Glomerular endothelial cell (primary cell): ENCODE measurements around the gene GRM2. TPM values are rescaled to one million over a fixed set of nuclear protein-coding genes. Genes with fewer than 3 reads are reported as not detected.

ENCODE experiments used
- DNase-seq: peaks from one replicate; pipeline ENCODE4 v3.0.0-alpha.2; 2011; ENCODE audit warnings: low read depth, low spot score; ENCODE audit errors: extremely low read depth
- total RNA-seq: library from RNA; depleted of rRNA; stranded (reverse); fragments of >200 nt; gene quantifications from 2 replicates; pipeline ENCODE4 v1.2.3, GENCODE V29; 2015

The GRM2 gene
- total RNA-seq, 1 donor from 2014 or later = 0.12 TPM

DNA sequence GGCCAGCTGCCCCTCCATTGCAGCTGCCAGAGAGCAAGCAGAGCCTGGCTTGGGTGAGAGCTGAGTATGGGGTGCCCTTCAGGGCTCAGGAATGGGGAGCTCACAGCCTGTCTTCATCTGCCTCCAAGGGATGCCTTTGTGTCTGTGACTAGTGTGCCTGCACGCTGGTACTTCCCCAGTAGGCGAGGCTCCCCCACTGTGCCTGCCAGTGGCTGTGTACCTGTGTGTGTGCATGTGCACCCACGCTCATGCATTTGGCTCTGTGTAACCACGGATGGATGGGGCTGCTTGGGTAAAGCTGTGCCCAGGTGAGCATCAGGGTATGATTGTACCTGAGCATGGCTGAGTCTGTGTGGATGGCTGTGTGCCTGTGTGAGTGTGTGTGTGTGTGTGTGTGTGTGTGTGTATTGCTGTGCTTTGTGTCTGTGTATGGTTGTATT is 2.3 kb upstream of the GRM2 start:
- no peak for DNase-seq

DNA sequence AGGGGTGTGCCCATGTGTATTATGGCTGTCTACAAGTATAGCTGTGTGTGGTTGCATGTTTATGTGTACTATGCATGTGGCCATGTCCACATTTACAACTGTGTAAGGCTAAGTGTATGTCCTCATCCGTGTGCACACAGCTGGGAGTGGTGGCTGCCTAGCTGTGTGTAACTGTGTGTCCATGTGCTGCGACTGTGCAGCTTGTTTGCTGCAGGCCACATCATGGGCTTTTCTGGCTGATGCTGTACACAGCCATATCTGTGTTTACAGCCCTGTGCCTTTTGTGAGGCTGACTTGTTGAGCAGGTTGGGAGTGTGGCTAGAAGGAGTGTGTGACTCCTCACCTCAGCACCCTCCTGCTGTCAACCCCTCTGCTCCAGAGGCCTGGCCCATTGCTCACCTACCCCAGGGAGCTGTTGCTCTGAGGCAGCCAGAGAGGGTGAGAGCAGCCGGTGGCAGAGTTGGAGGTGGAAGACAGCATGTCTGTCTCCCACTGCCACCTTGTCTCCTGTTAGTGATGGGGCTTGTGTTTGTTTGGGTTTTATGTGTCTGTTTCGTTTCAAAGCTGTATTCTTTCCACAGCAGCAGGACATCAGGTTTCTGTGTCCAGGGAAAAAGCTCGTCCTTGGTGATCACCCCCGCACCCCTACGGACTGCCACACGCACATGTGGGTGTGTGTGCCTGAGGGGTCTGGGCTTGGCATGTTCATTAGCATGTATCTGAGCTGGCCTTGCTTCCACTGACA is 1.4 kb upstream of the GRM2 start:
- DNase-seq = no peak

DNA sequence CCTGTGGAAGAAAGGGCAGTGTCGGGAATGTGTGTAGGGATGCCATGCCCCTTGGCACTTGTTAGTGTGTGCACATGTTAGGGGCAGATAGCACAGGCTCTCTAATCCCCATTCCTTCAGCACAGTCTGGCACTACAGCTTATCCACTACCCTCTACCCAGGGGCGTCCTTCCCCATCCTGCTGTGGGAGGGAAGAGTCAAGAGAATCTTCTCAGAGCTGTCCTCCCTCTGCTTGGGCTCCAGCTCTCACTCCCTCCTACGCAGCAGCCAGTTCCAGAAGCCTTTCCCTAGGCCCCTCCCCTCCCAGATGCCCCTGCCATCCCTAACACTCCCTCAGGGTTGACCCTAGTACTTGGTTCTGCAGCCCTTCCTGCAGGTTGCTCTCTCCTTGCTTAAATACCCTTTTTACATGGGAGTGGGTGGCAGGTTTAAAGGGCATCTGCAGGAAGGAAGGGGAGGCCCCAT is 815 bp upstream of the GRM2 start:
- no peak for DNase-seq

DNA sequence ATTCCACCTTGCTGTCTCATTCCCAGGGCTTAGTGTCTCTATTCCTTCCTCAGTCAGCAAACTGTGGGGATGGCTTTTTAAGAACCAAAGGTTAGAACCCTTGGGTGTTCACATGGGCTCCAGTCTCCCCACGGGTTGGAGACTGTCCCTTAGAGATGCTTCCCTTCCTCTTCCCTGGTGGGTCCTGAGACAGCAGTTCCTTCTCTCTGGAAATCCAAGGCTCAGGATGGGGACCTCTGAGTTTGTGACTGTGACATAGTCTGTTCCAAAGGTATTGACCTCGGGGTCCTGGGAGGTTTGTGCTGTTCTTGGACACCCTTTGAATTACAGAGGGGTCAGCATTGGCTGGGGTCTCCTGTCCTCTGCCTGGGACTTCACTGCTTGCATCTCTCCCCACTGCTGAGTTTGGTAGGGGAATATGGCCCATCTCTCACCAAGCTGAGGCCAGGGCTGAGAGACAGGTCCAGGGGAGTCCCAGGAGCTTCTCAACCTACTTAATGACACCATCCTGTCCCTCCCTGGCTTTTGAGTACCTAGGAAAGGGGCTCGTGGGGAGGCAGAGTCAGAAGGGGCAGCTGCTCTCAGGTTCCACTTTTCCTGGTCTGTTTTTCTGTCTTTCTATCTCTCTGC is 1.5 kb downstream of the GRM2 start:
- DNase-seq = no peak

DNA sequence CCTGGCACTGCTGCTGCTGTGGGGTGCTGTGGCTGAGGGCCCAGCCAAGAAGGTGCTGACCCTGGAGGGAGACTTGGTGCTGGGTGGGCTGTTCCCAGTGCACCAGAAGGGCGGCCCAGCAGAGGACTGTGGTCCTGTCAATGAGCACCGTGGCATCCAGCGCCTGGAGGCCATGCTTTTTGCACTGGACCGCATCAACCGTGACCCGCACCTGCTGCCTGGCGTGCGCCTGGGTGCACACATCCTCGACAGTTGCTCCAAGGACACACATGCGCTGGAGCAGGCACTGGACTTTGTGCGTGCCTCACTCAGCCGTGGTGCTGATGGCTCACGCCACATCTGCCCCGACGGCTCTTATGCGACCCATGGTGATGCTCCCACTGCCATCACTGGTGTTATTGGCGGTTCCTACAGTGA is 2.1 kb downstream of the GRM2 start:
- DNase-seq = no peak

DNA sequence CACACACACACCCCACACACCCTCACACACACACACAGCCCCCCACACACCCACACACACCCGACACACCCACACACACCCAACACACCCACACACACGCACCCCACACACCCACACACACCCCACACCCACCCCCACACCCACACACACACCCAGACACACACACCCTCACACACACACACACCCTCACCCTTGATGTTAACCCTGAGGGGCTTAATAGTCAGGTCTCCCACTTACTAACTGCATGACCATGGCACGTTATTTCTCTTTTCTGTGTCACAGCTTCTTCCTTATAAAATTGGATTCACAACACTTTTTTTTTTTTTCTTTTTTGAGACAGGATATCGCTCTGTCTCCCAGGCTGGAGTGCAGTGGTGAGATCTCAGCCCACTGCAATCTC is 2.8 kb downstream of the GRM2 start:
- DNase-seq = no peak

DNA sequence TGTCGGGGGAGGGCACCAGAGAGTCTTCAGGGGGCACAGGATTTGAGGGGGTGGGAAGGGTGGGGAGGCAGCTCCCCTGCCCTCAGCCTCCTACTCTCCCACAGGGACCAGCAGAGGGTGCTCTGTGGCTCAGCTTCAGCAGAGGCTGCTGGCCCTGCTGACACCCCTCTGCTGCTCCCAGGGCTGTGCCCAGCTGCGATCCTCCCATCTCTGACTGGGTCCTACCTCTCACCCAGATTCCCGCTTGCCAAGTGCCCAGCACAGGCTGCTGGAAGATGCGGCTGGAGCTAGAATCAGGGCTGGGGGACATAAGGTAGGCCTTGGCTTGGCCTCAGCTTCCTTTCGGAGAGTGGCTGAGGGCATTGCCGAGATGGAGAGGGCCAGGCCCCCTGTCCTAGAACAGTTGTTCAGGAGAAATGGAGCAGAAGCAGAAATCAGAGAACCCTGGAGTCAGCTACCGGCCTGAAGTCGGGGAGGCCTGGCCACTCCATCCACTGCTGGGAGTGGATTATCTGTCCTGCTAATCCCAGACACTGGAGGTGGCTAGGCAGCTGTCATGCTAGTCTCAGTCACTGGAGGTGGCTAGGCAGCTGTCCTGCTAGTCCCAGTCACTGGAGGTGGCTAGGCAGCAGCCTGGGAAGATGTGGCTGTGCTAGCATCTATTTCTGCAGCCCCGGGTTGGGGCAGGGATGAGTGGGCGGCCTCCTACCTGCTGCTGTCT is 3.9 kb downstream of the GRM2 start:
- no peak for DNase-seq

DNA sequence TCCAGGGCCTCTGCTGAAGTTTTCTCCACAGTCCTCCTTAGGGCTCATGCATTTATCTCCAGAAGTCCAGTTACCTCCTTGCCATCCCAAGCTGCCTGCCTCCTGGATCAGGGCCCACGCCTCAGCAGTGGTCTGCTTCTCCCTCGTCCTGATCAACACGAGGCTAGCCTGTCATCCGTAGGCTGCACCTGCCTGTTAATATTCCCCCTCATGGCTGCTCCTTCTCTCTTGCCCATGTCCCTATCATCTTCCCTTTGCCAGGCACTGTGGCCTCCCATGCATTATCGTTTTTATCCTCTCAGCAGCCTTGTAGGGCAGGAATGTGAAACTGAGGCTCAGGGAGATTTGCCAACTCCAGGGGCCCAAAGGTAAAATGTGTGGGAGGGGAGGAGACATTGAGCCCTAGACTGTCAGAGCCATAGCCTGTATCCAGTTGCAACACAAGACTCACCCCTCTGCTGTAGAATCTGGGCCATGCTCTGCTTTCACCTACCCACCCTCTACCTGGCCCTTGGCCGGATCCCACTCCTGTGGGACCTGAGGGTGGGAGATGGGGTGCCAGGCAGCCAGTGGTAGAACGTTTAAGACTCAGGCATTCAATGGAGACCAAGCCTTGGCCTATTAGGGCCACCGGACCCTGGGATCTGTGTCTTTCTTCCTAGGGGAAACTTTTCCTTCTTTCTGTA is 4.6 kb downstream of the GRM2 start:
- DNase-seq = no peak

DNA sequence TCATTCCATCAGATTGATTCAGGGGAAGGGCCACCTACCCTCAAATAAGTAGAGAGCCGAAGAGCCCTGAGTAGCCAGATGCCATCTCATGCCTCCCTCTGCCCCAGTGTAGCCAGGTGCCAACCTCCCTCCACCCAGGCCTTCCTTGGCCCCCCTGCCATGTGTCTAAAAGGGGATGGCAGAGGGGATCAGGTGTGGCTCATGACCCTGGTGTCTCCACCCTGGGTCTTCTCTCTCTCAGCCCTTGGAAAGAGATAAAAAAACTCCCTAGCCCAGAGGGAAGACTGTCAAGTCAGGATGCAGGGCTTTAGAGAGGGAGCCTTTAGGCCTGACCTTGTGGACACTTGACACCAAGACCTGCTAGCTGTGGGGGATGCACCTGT is 5.2 kb downstream of the GRM2 start:
- DNase-seq = no peak

DNA sequence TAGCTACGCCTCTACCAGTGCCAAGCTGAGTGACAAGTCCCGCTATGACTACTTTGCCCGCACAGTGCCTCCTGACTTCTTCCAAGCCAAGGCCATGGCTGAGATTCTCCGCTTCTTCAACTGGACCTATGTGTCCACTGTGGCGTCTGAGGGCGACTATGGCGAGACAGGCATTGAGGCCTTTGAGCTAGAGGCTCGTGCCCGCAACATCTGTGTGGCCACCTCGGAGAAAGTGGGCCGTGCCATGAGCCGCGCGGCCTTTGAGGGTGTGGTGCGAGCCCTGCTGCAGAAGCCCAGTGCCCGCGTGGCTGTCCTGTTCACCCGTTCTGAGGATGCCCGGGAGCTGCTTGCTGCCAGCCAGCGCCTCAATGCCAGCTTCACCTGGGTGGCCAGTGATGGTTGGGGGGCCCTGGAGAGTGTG is 5.7 kb downstream of the GRM2 start:
- DNase-seq = no peak

DNA sequence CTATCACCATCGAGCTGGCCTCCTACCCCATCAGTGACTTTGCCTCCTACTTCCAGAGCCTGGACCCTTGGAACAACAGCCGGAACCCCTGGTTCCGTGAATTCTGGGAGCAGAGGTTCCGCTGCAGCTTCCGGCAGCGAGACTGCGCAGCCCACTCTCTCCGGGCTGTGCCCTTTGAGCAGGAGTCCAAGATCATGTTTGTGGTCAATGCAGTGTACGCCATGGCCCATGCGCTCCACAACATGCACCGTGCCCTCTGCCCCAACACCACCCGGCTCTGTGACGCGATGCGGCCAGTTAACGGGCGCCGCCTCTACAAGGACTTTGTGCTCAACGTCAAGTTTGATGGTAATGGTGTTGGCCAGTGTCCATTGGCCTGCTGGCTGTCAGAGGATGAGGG is 6.1 kb downstream of the GRM2 start:
- no peak for DNase-seq

DNA sequence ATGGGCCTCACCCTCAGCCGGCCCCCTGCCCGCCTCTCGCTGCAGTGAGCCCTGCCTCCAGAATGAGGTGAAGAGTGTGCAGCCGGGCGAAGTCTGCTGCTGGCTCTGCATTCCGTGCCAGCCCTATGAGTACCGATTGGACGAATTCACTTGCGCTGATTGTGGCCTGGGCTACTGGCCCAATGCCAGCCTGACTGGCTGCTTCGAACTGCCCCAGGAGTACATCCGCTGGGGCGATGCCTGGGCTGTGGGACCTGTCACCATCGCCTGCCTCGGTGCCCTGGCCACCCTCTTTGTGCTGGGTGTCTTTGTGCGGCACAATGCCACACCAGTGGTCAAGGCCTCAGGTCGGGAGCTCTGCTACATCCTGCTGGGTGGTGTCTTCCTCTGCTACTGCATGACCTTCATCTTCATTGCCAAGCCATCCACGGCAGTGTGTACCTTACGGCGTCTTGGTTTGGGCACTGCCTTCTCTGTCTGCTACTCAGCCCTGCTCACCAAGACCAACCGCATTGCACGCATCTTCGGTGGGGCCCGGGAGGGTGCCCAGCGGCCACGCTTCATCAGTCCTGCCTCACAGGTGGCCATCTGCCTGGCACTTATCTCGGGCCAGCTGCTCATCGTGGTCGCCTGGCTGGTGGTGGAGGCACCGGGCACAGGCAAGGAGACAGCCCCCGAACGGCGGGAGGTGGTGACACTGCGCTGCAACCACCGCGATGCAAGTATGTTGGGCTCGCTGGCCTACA is 8.5 kb downstream of the GRM2 start:
- DNase-seq = no peak

DNA sequence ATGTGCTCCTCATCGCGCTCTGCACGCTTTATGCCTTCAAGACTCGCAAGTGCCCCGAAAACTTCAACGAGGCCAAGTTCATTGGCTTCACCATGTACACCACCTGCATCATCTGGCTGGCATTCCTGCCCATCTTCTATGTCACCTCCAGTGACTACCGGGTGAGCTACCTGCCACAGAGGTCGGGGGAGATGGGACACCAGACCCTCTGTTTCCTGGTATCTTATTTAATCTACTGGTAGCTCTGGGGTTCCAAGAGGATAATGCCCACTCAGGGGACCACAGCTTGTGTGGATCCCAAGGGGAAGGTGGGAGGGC is 9.1 kb downstream of the GRM2 start:
- DNase-seq = no peak

DNA sequence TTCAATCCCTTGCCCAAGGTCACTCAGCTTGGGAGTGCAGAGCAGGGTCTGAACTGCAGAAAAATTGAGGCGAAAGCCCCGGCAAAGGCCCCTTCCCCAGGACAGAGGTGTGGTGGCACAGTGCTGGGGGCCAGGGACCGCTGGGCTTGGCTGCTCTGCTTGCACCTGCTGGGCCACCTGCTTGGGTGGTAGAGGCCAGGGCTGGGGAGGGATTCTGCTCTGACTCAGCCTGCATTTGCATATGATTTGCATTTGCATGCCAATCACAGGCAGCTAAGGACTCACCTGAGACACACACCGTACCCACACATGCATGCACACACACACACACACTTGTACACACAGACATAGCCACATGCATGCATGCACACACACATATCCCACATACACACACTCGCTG is 9.9 kb downstream of the GRM2 start:
- no peak for DNase-seq

DNA sequence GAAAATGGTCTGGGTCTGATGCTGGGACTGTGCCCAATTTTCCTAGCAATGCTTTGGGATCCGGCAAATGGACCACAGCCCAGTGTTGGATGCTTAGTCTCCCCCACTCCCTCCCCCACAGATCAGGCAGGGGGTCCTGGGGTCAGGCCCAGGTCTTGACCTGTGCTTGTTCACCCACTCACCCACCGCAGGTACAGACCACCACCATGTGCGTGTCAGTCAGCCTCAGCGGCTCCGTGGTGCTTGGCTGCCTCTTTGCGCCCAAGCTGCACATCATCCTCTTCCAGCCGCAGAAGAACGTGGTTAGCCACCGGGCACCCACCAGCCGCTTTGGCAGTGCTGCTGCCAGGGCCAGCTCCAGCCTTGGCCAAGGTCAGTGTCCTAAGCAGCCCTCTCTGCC is 10.6 kb downstream of the GRM2 start:
- DNase-seq = no peak

DNA sequence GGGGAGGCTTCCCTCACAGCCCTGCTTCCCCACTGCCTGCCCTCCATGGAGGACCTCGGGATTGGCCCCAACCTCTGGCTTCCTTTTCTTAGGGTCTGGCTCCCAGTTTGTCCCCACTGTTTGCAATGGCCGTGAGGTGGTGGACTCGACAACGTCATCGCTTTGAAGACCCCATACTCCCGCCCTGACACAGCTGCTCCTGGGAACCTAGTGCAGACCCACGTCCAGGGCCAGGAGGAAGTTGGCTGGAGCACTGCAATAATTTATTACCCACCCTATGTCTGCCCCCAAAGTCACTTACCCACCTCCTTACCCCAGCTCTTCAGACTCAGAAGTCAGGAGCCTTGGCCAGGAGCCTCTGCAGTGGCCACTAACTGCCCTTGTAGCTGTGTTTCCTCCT is 11.1 kb downstream of the GRM2 start:
- DNase-seq = no peak

DNA sequence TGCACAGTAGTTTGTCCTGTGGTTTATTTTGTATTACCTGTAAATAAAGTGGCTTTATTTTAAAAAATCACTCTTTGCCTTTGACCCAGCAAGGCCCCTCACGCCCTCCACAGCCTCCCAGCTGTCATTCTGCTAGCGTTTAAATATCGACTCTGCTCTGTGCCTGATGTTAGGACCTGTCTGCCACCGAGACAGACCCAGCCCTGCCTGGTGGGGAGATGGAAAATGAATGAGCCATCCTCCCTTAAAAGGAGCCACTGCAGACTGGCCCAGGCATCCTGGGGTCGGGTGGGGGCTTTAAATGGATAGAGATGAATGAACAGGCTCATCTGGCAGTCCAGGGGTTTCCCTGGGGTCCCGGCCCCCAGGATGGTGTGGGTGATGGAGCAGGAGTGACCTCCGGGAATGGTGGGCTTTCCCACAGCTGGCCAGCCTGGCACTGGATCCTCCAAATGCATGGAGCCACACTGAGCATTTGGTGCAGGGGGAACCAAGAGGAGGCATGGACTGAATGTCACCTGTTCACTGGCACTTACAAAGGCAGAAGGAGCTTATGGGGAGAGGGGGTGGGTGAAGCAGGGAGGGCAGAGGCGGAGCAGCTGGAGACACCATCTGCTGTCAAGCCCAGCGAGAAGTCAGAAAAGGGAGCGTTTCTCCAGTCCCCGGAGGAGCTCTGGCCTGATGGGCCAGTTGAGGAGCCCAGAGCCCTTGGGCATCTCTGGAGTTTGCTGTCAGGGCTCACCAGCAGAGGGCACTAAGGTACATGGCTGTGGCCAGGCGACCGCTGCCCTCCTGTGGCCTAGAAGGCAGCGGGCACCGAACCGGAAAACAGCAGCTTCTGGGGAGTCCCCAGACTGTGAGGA is 11.9 kb downstream of the GRM2 start:
- DNase-seq = peak; percentile 9

DNA sequence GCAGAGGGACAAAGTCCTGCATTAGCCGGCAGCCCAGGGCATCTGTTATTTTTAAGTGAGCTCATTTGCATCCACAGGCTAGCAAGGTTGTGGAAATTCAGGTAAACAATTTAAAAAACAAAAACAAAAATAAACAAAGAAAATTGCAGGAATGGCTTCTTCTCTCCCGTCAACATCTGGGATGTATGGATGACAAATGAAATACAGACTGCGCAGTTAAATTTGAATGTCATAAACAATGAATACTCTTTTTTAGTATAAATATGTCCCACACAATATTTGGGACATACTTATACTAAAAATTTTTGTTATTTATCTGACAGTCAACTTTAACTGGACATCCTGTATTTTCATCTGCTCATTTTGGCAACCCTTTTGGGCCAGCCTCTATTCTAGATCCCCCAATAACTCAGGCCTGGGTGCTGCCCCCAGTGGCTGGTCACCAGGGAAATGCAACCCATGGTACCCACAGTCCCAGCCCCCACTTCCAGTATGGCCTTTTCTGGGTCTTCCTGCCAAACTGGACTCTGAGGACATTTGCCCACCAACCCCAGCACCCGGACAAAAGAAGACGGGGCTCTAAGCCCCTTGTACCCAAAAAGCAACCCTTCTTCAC is 12.7 kb downstream of the GRM2 start:
- DNase-seq = no peak

DNA sequence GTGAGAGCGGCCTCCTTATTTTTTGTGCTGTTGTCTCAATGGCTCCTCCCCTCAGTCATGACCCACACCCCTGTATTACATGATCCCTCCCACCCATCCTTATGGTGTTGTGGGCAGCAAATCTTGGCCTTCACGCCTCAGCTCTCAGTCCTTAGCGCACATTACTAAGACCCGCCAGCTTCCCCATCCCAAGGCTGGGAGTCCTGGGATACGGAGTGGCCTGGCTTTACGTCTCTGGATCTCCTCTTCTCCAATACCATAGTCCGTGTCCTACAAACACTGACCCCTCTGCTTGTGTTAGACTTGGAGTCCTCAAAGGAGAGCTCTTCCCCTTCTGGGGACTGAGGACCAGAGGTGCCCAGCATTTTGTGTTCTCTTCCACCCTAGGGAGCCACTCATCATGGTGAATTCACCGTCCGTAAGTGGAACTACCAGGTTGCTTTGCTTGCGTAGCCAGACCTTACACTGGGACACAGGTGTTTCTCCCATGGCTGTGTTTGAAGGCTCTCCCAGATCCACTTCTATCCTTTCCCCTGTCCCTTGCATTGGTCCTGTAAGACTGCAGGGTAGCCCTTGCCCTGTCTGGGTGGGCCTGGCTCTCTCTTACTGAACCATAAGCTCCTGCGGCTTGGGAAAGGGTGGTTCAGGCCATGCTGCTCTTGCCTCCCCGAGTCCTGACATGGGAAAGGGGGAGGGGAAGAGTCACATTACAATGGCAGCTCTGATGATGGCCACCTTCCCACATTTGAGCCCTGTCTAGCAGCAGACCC is 13.6 kb downstream of the GRM2 start:
- no peak for DNase-seq
